OCI-LY1 (cell line): Measurements from ENCODE around the gene SDC3.

ENCODE experiments used
- H2AFZ ChIP-seq: fragments of 200-600 bp; sonication (generic), shearing (Covaris generic); 2 replicates; pipeline ENCODE4 v1.6.0; 2014; ENCODE audit warnings: antibody characterized with exemption, mild to moderate bottlenecking, low read length
- H3F3A ChIP-seq: fragments of 200-600 bp; sonication (generic), shearing (Covaris generic); 2 replicates; pipeline ENCODE4 v1.6.0; 2014; ENCODE audit warnings: mild to moderate bottlenecking, antibody characterized with exemption, low read length, moderate library complexity; ENCODE audit not compliant: insufficient read depth
- H3K27ac ChIP-seq: fragments of 200-600 bp; sonication (generic); 2 replicates; pipeline ENCODE4 v1.5.1; 2014; ENCODE audit warnings: low read length, mixed run types, mild to moderate bottlenecking, low read depth; ENCODE audit not compliant: poor library complexity, severe bottlenecking
- H3K27me3 ChIP-seq: fragments of 200-600 bp; sonication (generic); 2 replicates; pipeline ENCODE4 v1.6.0; 2014; ENCODE audit warnings: antibody characterized with exemption, mild to moderate bottlenecking, low read length, moderate library complexity; ENCODE audit not compliant: insufficient read depth
- H3K36me3 ChIP-seq: fragments of 200-600 bp; sonication (generic); 2 replicates; pipeline ENCODE4 v1.6.1; 2014; ENCODE audit warnings: mild to moderate bottlenecking, antibody characterized with exemption, low read length, moderate library complexity, mixed read lengths; ENCODE audit not compliant: insufficient read depth
- H3K4me1 ChIP-seq: fragments of 200-600 bp; sonication (generic); 2 replicates; pipeline ENCODE4 v1.5.1; 2014; ENCODE audit warnings: mild to moderate bottlenecking, low read length, moderate library complexity; ENCODE audit not compliant: insufficient read depth, severe bottlenecking
- H3K4me2 ChIP-seq: fragments of 200-600 bp; sonication (generic), shearing (Covaris generic); 2 replicates; pipeline ENCODE4 v1.6.1; 2014; ENCODE audit warnings: low read length
- H3K4me3 ChIP-seq: fragments of 200-600 bp; sonication (generic); 2 replicates; pipeline ENCODE4 v1.5.1; 2014; ENCODE audit warnings: low read length, low read depth, mild to moderate bottlenecking, mixed read lengths; ENCODE audit not compliant: poor library complexity, severe bottlenecking
- H3K79me2 ChIP-seq: fragments of 200-600 bp; shearing (Covaris generic); 2 replicates; pipeline ENCODE4 v1.6.1; 2016; ENCODE audit warnings: mixed run types, low read length, mixed read lengths; ENCODE audit not compliant: insufficient read depth
- H3K9ac ChIP-seq: fragments of 200-600 bp; sonication (generic), shearing (Covaris generic); 2 replicates; pipeline ENCODE4 v1.6.1; 2014; ENCODE audit warnings: mild to moderate bottlenecking, low read length, mixed read lengths
- H3K9me2 ChIP-seq: fragments of 200-600 bp; sonication (generic), shearing (Covaris generic); 2 replicates; pipeline ENCODE4 v1.6.1; 2014; ENCODE audit warnings: low read depth, mild to moderate bottlenecking, low read length, mixed read lengths
- H3K9me3 ChIP-seq: fragments of 200-600 bp; shearing (Covaris generic); 2 replicates; pipeline ENCODE4 v1.6.1; 2014; ENCODE audit warnings: low read length, mixed read lengths
- H4K20me1 ChIP-seq: fragments of 200-600 bp; sonication (generic), shearing (Covaris generic); 2 replicates; pipeline ENCODE4 v1.6.0; 2016; ENCODE audit warnings: mild to moderate bottlenecking, low read length; ENCODE audit not compliant: insufficient read depth
- CTCF ChIP-seq: fragments of 200-600 bp; sonication (generic), shearing (Covaris generic); IDR thresholded peaks from 2 replicates; pipeline ENCODE4 v1.5.1; 2017; ENCODE audit warnings: mild to moderate bottlenecking, antibody characterized with exemption, low read length, moderate library complexity, mixed read lengths
- EZH2 ChIP-seq: fragments of 200-600 bp; sonication (generic), shearing (Covaris generic); IDR thresholded peaks from 2 replicates; pipeline ENCODE4 v1.8.0; 2017; ENCODE audit warnings: borderline replicate concordance, mixed run types, mild to moderate bottlenecking, antibody characterized with exemption, low read length, moderate library complexity, mixed read lengths

The SDC3 gene

DNA sequence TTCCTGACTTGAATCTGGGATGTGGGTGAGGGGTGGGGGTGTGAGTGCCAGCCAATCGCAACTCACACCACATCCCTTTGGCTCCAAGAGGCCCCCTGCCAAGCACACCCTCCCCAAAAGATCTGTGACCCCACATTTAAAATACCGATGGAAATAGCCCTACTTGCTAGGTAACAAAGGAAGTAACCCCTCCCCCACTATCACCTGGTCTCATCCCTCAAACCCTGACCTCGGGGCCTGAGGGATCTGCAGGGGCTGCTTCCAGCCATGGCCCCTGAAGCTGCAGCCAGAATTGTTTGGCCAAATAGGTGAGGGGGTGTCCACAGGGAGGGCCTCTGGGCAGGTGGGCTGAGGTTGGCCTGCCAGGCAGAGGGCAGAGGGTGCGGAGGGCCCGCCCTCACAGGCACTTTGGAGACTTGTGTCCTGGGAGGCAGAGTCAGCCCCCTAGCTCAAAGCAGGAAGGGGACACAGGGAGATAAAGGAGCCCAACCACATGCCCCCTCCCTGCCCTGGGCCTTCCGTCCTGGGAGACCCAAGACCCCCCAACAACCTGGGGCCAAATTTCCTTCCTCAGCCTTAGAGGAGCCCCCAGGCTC, 37.2 kb downstream of the SDC3 start:
- H3K9me2 ChIP-seq = no peaks in the 10 kb centered on the region
- H2AFZ ChIP-seq = no peak overlapping the region
- no peak overlapping the region for H3K4me2 ChIP-seq
- no peak overlapping the region for H3K4me3 ChIP-seq
- H3F3A ChIP-seq = no peaks in the 10 kb centered on the region
- H3K79me2 ChIP-seq = no peaks in the 10 kb centered on the region
- H3K4me1 ChIP-seq = no peaks in the 10 kb centered on the region
- H3K9ac ChIP-seq = no peak overlapping the region
- H4K20me1 ChIP-seq = no peaks in the 10 kb centered on the region
- no peak overlapping the region for H3K27ac ChIP-seq
- TF ChIP-seq CTCF (no peak), EZH2 (no peak)
- H3K9me3 ChIP-seq = no peaks in the 10 kb centered on the region
- peaks cover 13% of the 10 kb centered on the region for H3K27me3 ChIP-seq
- no peaks in the 10 kb centered on the region for H3K36me3 ChIP-seq

- H3K36me3 ChIP-seq = no peaks in the 10 kb centered on the region
- no peak overlapping the region for H2AFZ ChIP-seq
- H3K4me3 ChIP-seq = no peak overlapping the region
- no peak overlapping the region for H3K9ac ChIP-seq
- TF ChIP-seq CTCF = no peak
- TF ChIP-seq EZH2 = no peak
- H3K27ac ChIP-seq = no peak overlapping the region
- no peak overlapping the region for H3K4me2 ChIP-seq
- no peaks in the 10 kb centered on the region for H3K9me2 ChIP-seq
- no peaks in the 10 kb centered on the region for H3K79me2 ChIP-seq
- H3F3A ChIP-seq = no peaks in the 10 kb centered on the region
- H4K20me1 ChIP-seq = no peaks in the 10 kb centered on the region
- no peaks in the 10 kb centered on the region for H3K9me3 ChIP-seq
- H3K4me1 ChIP-seq = no peaks in the 10 kb centered on the region
- H3K27me3 ChIP-seq = peaks cover 16% of the 10 kb centered on the region
Measured at GRCh38 chr1:30870656-30871055, 37.9 kb downstream of the SDC3 start.

GRCh38 chr1:30870035-30870434, 38.5 kb downstream of the SDC3 start:
- H3K36me3 ChIP-seq = no peaks in the 10 kb centered on the region
- H4K20me1 ChIP-seq = no peaks in the 10 kb centered on the region
- no peak overlapping the region for H3K4me2 ChIP-seq
- H3F3A ChIP-seq = no peaks in the 10 kb centered on the region
- H3K79me2 ChIP-seq = no peaks in the 10 kb centered on the region
- no peak overlapping the region for H3K4me3 ChIP-seq
- no peak overlapping the region for H2AFZ ChIP-seq
- H3K4me1 ChIP-seq = no peaks in the 10 kb centered on the region
- peaks cover 12% of the 10 kb centered on the region for H3K27me3 ChIP-seq
- H3K9me2 ChIP-seq = no peaks in the 10 kb centered on the region
- H3K9ac ChIP-seq = no peak overlapping the region
- H3K9me3 ChIP-seq = no peaks in the 10 kb centered on the region
- no peak for TF ChIP-seq CTCF
- TF ChIP-seq EZH2 = no peak
- no peak overlapping the region for H3K27ac ChIP-seq
